Dedifferentiated amniotic fluid mesenchymal stem cell (primary cell): ENCODE results near the gene HOMER3.

Experiments used
- DNase-seq: peaks from one replicate; pipeline ENCODE4 v3.0.0-alpha.2; 2016; ENCODE audit errors: extremely low spot score

The HOMER3 gene

GRCh38 chr19:18940769-18941627 lies at the start of gene HOMER3:
Gene HOMER3, minus strand, starts transcription at chr19:18941217. Its CDS starts 2,235 bp downstream, at chr19:18938982.
- peak; percentile 55 for DNase-seq

- DNase-seq = no peak
These were observed 49.2 kb upstream of the HOMER3 start for GRCh38 chr19:18990128-18990708.

GRCh38 chr19:18989316-18989715 lies 48.3 kb upstream of the HOMER3 start:
- DNase-seq = no peak

GRCh38 chr19:18987456-18987855 lies 46.4 kb upstream of the HOMER3 start:
- DNase-seq = no peak

GRCh38 chr19:18985257-18985656 lies 44.2 kb upstream of the HOMER3 start:
- DNase-seq = no peak

- DNase-seq = no peak
These were observed 43.2 kb upstream of the HOMER3 start for GRCh38 chr19:18984251-18984650.

GRCh38 chr19:18982669-18983068 lies 41.7 kb upstream of the HOMER3 start:
- DNase-seq = no peak

- DNase-seq = no peak
These were observed 39.5 kb upstream of the HOMER3 start for GRCh38 chr19:18980432-18981020.

GRCh38 chr19:18978616-18979015 lies 37.6 kb upstream of the HOMER3 start:
- DNase-seq = no peak

GRCh38 chr19:18975869-18976268 lies 34.9 kb upstream of the HOMER3 start:
- no peak for DNase-seq

- DNase-seq = no peak
These were observed 34.0 kb upstream of the HOMER3 start for GRCh38 chr19:18975011-18975410.

- no peak for DNase-seq
These were observed 31.8 kb upstream of the HOMER3 start for GRCh38 chr19:18972851-18973250.

- peak; percentile 68 for DNase-seq
These were observed 31.3 kb upstream of the HOMER3 start for GRCh38 chr19:18972301-18972811.

- DNase-seq = no peak
These were observed 29.1 kb upstream of the HOMER3 start for GRCh38 chr19:18969931-18970659.

GRCh38 chr19:18967358-18968146 lies 26.5 kb upstream of the HOMER3 start:
- no peak for DNase-seq

GRCh38 chr19:18966307-18966706 lies 25.3 kb upstream of the HOMER3 start:
- DNase-seq = no peak

- DNase-seq = no peak
These were observed 23.1 kb upstream of the HOMER3 start for GRCh38 chr19:18964121-18964520.

- no peak for DNase-seq
These were observed 21.0 kb upstream of the HOMER3 start for GRCh38 chr19:18961767-18962620.

GRCh38 chr19:18960370-18960769 lies 19.4 kb upstream of the HOMER3 start:
- no peak for DNase-seq

GRCh38 chr19:18955042-18955441 lies 14.0 kb upstream of the HOMER3 start:
- no peak for DNase-seq
